OCI-LY3 (cell line): Measurements from ENCODE around the gene POPDC2.

Experiments used
- EZH2phosphoT487 ChIP-seq: fragments of 200-600 bp; shearing (Covaris generic); IDR thresholded peaks from 2 replicates; pipeline ENCODE4 v1.6.1; 2018; ENCODE audit warnings: antibody characterized with exemption, mixed run types, low read depth
- TF ChIP-seq, protein P1 (sequence below): fragments of 200-600, 300-600 bp; sonication (generic); IDR thresholded peaks from 2 replicates; pipeline ENCODE4 v1.5.1; 2014; ENCODE audit warnings: antibody characterized with exemption, low read length, low read depth

DNA sequence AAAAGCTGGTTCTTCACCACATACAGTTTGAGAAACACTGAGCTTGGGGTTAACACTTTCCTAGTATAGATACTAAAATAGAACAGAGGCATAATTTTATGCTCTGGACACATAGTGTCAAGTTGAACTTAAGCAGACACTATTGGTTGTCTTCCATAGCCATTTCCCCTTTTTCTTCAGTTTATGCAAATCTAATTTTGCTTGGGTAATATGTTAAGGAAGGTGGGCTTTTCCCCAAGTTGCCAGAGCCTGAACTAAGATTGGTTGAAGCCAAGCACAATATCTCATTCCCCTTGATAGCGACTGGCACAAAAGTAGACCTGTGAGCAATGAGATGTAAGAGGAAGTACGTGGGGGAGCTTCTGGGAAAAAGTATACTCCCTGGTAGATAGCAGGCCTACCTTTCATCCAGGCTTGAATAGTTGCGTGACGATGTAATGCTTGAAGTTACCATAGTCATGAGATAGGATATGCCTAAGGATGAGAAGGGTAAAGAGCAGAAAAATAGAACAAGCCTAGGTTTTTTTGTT lies 4.5 kb upstream of the POPDC2 start:
- TF ChIP-seq, protein P1, sequence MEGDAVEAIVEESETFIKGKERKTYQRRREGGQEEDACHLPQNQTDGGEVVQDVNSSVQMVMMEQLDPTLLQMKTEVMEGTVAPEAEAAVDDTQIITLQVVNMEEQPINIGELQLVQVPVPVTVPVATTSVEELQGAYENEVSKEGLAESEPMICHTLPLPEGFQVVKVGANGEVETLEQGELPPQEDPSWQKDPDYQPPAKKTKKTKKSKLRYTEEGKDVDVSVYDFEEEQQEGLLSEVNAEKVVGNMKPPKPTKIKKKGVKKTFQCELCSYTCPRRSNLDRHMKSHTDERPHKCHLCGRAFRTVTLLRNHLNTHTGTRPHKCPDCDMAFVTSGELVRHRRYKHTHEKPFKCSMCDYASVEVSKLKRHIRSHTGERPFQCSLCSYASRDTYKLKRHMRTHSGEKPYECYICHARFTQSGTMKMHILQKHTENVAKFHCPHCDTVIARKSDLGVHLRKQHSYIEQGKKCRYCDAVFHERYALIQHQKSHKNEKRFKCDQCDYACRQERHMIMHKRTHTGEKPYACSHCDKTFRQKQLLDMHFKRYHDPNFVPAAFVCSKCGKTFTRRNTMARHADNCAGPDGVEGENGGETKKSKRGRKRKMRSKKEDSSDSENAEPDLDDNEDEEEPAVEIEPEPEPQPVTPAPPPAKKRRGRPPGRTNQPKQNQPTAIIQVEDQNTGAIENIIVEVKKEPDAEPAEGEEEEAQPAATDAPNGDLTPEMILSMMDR = no peak
- TF ChIP-seq EZH2phosphoT487 = no peak
